Spleen (tissue), 11 donors: ENCODE measurements around the gene ZNF785. TPM values are rescaled to one million over a fixed set of nuclear protein-coding genes. Genes with fewer than 3 reads are reported as not detected.

Source experiments
- DNase-seq: peaks from one replicate; pipeline ENCODE4 v3.0.0-alpha.2; 2020
- H3K27ac ChIP-seq, 8 donors: fragments of 200-600 bp; sonication (generic) in 7 of 8; 1 replicate in 4 of 8; 2 replicates in 4 of 8; pipeline versions ENCODE4 v1.5.0 to v1.8.0; 2016 to 2021; ENCODE audit warnings: inconsistent platforms in 4 of 8, mild to moderate bottlenecking in 4 of 8, moderate library complexity in 1 of 8
- H3K27me3 ChIP-seq, 7 donors: fragments of 200-600 bp; sonication (generic) in 6 of 7; replicated peaks in 1 of 7; 1 replicate in 4 of 7; 2 replicates in 3 of 7; pipeline versions ENCODE4 v1.5.0 to v1.8.0; 2016 to 2021; ENCODE audit warnings: inconsistent platforms in 3 of 7, mild to moderate bottlenecking in 1 of 7
- H3K36me3 ChIP-seq, 6 donors: fragments of 200-600 bp; sonication (generic) in 5 of 6; 1 replicate in 4 of 6; 2 replicates in 2 of 6; pipeline versions ENCODE4 v1.5.0 to v1.8.0; 2016 to 2021; ENCODE audit warnings: inconsistent platforms in 2 of 6
- H3K4me1 ChIP-seq, 6 donors: fragments of 200-600 bp; sonication (generic) in 5 of 6; 1 replicate in 3 of 6; 2 replicates in 3 of 6; pipeline versions ENCODE4 v1.5.0 to v1.8.0; 2016 to 2021; ENCODE audit warnings: inconsistent platforms in 3 of 6
- H3K4me3 ChIP-seq, 8 donors: fragments of 200-600 bp; sonication (generic) in 7 of 8; 1 replicate in 4 of 8; 2 replicates in 4 of 8; pipeline versions ENCODE4 v1.5.0 to v1.8.0; 2016 to 2021; ENCODE audit warnings: inconsistent platforms in 4 of 8, mild to moderate bottlenecking in 4 of 8, moderate library complexity in 2 of 8
- H3K9me3 ChIP-seq, 8 donors: fragments of 200-600 bp; sonication (generic) in 7 of 8; 1 replicate in 4 of 8; 2 replicates in 4 of 8; pipeline versions ENCODE4 v1.5.0 to v1.8.0; 2016 to 2021; ENCODE audit warnings: inconsistent platforms in 4 of 8
- CTCF ChIP-seq, 11 experiments: fragments of 200-600 bp in 7 of 11; fragments of 450-650 bp in 4 of 11; sonication (generic) in 4 of 11; IDR thresholded peaks in 8 of 11; conservative IDR thresholded peaks in 3 of 11; 1 replicate in 7 of 11; 2 replicates in 4 of 11; pipeline versions ENCODE4 v1.4.0 to v1.8.0; 2016 to 2021; ENCODE audit warnings: antibody characterized with exemption in 11 of 11, inconsistent platforms in 4 of 11, mild to moderate bottlenecking in 1 of 11
- POLR2A ChIP-seq, 3 donors: fragments of 450-650 bp; IDR thresholded peaks; one replicate each; pipeline ENCODE4 v1.5.1; 2017; ENCODE audit warnings: antibody characterized with exemption in 3 of 3, mild to moderate bottlenecking in 1 of 3
- POLR2AphosphoS5 ChIP-seq, 3 donors: sonication (generic); formaldehyde crosslinking; IDR thresholded peaks; one replicate each; pipeline ENCODE4 v1.5.1; 2017; ENCODE audit warnings: antibody characterized with exemption in 3 of 3
- WGBS, 5 donors: extraction: QIAGEN DNeasy Blood & Tissue Kit in 3 of 5; methylation state at CpG; one replicate each; pipeline versions ENCODE4 v1.1.5 to v1.1.7; 2013 to 2018; 5-methylcytosine and 5-hydroxymethylcytosine counted together
- intact Hi-C: fragments of 100-400 bp; cut with DNase I; formaldehyde crosslinking; loops from one replicate; pipeline ENCODE4 v1.15.0; 2023; ENCODE audit warnings: low total_unique reads
- polyA plus RNA-seq, 3 donors: library from polyadenylated mRNA; stranded (reverse); fragments of 200-250 nt; gene quantifications; one replicate each; pipeline ENCODE4 v1.2.1, GENCODE V29; 2013
- total RNA-seq, 7 donors: library from RNA; depleted of rRNA in 3 of 7; stranded (reverse); fragments of >200 nt in 3 of 7; fragmentation: NEBNext Ultra II Directional in 4 of 7; extraction: Animal tissue kit (Norgen Biotek cat#: 25700) in 4 of 7; gene quantifications; one replicate each; pipeline versions ENCODE4 v1.1.0 to v1.2.1, GENCODE V29; 2016 to 2021
- donor health status: healthy with polysubstance abuse.
- donor health status: DM: no; HTN: no; CAD: no; lungs with moderate emphysema.
- donor health status: DM: no; HTN: no; CAD: no.
- donor health status: Bipolar disorder and iron deficiency.
- donor health status: healthy.
- donor health status: DM: no; HTN: no; CAD: no.
- donor health status: DM: yes; HTN: yes; CAD: no.

Gene ZNF785
- total and polyA plus RNA-seq, 10 donors = 3.1 to 22.1 (median 17.3) TPM

GRCh38 chr16:30562021-30562420 lies 23.5 kb downstream of the ZNF785 start:
- DNase-seq = no peak
- Histone ChIP-seq H3K9me3 (no peaks in the 10 kb centered on the region), H3K36me3 (no peaks in the 10 kb centered on the region), H3K27me3 (peaks cover 0 to 4% (median 0%) of the 10 kb centered on the region in 7 donors), H3K27ac (peak overlapping the region; percentile 74 to 98 (median 88)), H3K4me1 (peaks cover 7 to 53% (median 26%) of the 10 kb centered on the region in 6 donors), H3K4me3 (peak overlapping the region; percentile 22 to 76 (median 46))
- TF ChIP-seq POLR2AphosphoS5 (IDR thresholded peaks at IDR 0.05) (no peak), POLR2A (IDR thresholded peaks at IDR 0.05) (no peak), CTCF (IDR thresholded peaks at IDR 0.05 in 8 of 11, conservative IDR thresholded peaks at IDR 0.05 in 3 of 11) (no peak)
- WGBS, 5 donors = 85 to 95% (median 87%) methylated on average over 14 of the region's 14 CpGs
- intact Hi-C loops = no loop called here

GRCh38 chr16:30561089-30561816 lies 24.2 kb downstream of the ZNF785 start:
- Histone ChIP-seq H3K27ac (peak overlapping the region; percentile 74 to 98 (median 88)), H3K4me3 (peak overlapping the region; percentile 22 to 76 (median 46)), H3K4me1 (peaks cover 13 to 60% (median 34%) of the 10 kb centered on the region in 6 donors), H3K9me3 (no peaks in the 10 kb centered on the region), H3K36me3 (peaks cover 0 to 4% (median under 1%) of the 10 kb centered on the region in 6 donors), H3K27me3 (peaks cover 0 to 4% (median 0%) of the 10 kb centered on the region in 7 donors)
- WGBS, 5 donors = 7 to 24% (median 17%) methylated on average over 26 to 46 of the region's 46 CpGs
- intact Hi-C loops = no loop called here
- TF ChIP-seq POLR2A (IDR thresholded peaks at IDR 0.05) (no peak), CTCF (IDR thresholded peaks at IDR 0.05 in 8 of 11, conservative IDR thresholded peaks at IDR 0.05 in 3 of 11) (no peak), POLR2AphosphoS5 (IDR thresholded peaks at IDR 0.05) (peak; percentile 60 to 82 (median 76))
- DNase-seq = peak; percentile 86

- Histone ChIP-seq H3K9me3 (no peaks in the 10 kb centered on the region), H3K4me3 (no peak overlapping the region), H3K27me3 (peaks cover 0 to 4% (median 0%) of the 10 kb centered on the region in 7 donors), H3K4me1 (peaks cover 13 to 75% (median 41%) of the 10 kb centered on the region in 6 donors), H3K27ac (peak overlapping the region in 3 of 8 donors; percentile 96 to 99 (median 98)), H3K36me3 (peaks cover 0 to 19% (median 15%) of the 10 kb centered on the region in 6 donors)
- WGBS, 5 donors = 87 to 93% (median 90%) methylated on average over 6 of the region's 6 CpGs
- TF ChIP-seq POLR2AphosphoS5 (IDR thresholded peaks at IDR 0.05) = no peak
- no peak for DNase-seq
- intact Hi-C loops = no loop called here
These were observed 25.8 kb downstream of the ZNF785 start for GRCh38 chr16:30559690-30560089.

GRCh38 chr16:30558789-30559377 lies 26.6 kb downstream of the ZNF785 start:
- intact Hi-C loops = no loop called here
- TF ChIP-seq CTCF (IDR thresholded peaks at IDR 0.05 in 8 of 11, conservative IDR thresholded peaks at IDR 0.05 in 3 of 11) = no peak
- no peak for TF ChIP-seq POLR2A (IDR thresholded peaks at IDR 0.05)
- peak overlapping the region in 7 of 8 donors; percentile 68 to 97 (median 82) for H3K4me3 ChIP-seq

More at GRCh38 chr16:30558789-30559377, 26.6 kb downstream of the ZNF785 start:
- peaks cover 13 to 83% (median 45%) of the 10 kb centered on the region in 6 donors for H3K4me1 ChIP-seq
- H3K9me3 ChIP-seq = no peaks in the 10 kb centered on the region
- WGBS, 5 donors = 83 to 91% (median 86%) methylated on average over 21 of the region's 21 CpGs
- H3K27ac ChIP-seq = peak overlapping the region; percentile 96 to 99 (median 98)
- peaks cover 0 to 27% (median 23%) of the 10 kb centered on the region in 6 donors for H3K36me3 ChIP-seq
- DNase-seq = no peak
- peaks cover 0 to 4% (median 0%) of the 10 kb centered on the region in 7 donors for H3K27me3 ChIP-seq
